Neuronal stem cell (in vitro differentiated cells): ENCODE data around the gene ARHGAP26.

ENCODE experiments used
- DNase-seq: peaks from one replicate; pipeline ENCODE4 v3.0.0-alpha.2; 2013; ENCODE audit warnings: low spot score
- H2AFZ ChIP-seq: one replicate; pipeline ENCODE4 v1.6.1; 2013; ENCODE audit warnings: mild to moderate bottlenecking, low read length, inconsistent platforms
- H2AK5ac ChIP-seq: 2 replicates; pipeline ENCODE4 v1.6.1; 2013; ENCODE audit warnings: low read depth, mild to moderate bottlenecking, inconsistent platforms, low read length, moderate library complexity, mixed read lengths
- H2BK120ac ChIP-seq: 2 replicates; pipeline ENCODE4 v1.6.1; 2013; ENCODE audit warnings: low read depth, mild to moderate bottlenecking, inconsistent platforms, low read length, moderate library complexity, mixed read lengths
- H2BK12ac ChIP-seq: one replicate; pipeline ENCODE4 v1.6.1; 2013; ENCODE audit warnings: low read length, inconsistent platforms
- H2BK15ac ChIP-seq: 2 replicates; pipeline ENCODE4 v1.6.1; 2013; ENCODE audit warnings: mild to moderate bottlenecking, low read length, inconsistent platforms, mixed read lengths
- H2BK5ac ChIP-seq: one replicate; pipeline ENCODE4 v1.6.1; 2013; ENCODE audit warnings: inconsistent platforms, mild to moderate bottlenecking, low read length, moderate library complexity
- H3K14ac ChIP-seq: one replicate; pipeline ENCODE4 v1.6.1; 2013; ENCODE audit warnings: low read length, inconsistent platforms
- H3K18ac ChIP-seq: 2 replicates; pipeline ENCODE4 v1.6.1; 2013; ENCODE audit warnings: low read length, inconsistent platforms
- H3K23ac ChIP-seq: 2 replicates; pipeline ENCODE4 v1.6.1; 2013; ENCODE audit warnings: low read depth, mild to moderate bottlenecking, mixed read lengths, low read length, inconsistent platforms; ENCODE audit not compliant: poor library complexity
- H3K27ac ChIP-seq: replicated peaks from 3 replicates; pipeline ENCODE4 v1.5.1; 2013; ENCODE audit warnings: low read length, inconsistent platforms
- H3K27me3 ChIP-seq, 3 experiments: 2 replicates each; pipeline ENCODE4 v1.6.1; 2013; ENCODE audit warnings: low read length in 3 of 3, mild to moderate bottlenecking in 2 of 3, inconsistent platforms in 1 of 3, low read depth in 1 of 3, mixed read lengths in 1 of 3, moderate library complexity in 1 of 3; ENCODE audit not compliant: control insufficient read depth in 3 of 3, insufficient read depth in 3 of 3
- H3K36me3 ChIP-seq, 2 donors: replicated peaks in 1 of 2; 2 replicates each; pipeline ENCODE4 v1.6.1; 2013; ENCODE audit warnings: low read length in 2 of 2; ENCODE audit not compliant: control insufficient read depth in 2 of 2, insufficient read depth in 2 of 2
- H3K4ac ChIP-seq: 2 replicates; pipeline ENCODE4 v1.6.1; 2013; ENCODE audit warnings: inconsistent platforms, mild to moderate bottlenecking, low read length, moderate library complexity
- H3K4me1 ChIP-seq, 2 donors: 1 replicate in 1 of 2; 2 replicates in 1 of 2; pipeline ENCODE4 v1.6.1; 2013; ENCODE audit warnings: low read length in 2 of 2, low read depth in 1 of 2; ENCODE audit not compliant: control insufficient read depth in 2 of 2, insufficient read depth in 1 of 2
- H3K4me2 ChIP-seq: one replicate; pipeline ENCODE4 v1.6.1; 2013; ENCODE audit warnings: mild to moderate bottlenecking, low read length, inconsistent platforms; ENCODE audit not compliant: insufficient read depth, poor library complexity, severe bottlenecking
- H3K4me3 ChIP-seq, 2 donors: 2 replicates each; pipeline ENCODE4 v1.5.1; 2013; ENCODE audit warnings: low read length in 2 of 2, mild to moderate bottlenecking in 2 of 2, inconsistent platforms in 1 of 2, moderate library complexity in 1 of 2
- H3K79me1 ChIP-seq: one replicate; pipeline ENCODE4 v1.6.1; 2013; ENCODE audit warnings: low read depth, mild to moderate bottlenecking, inconsistent platforms, low read length, moderate library complexity
- H3K9ac ChIP-seq: one replicate; pipeline ENCODE4 v1.6.1; 2013; ENCODE audit warnings: mild to moderate bottlenecking, low read depth, low read length, inconsistent platforms; ENCODE audit not compliant: poor library complexity
- H3K9me3 ChIP-seq, 2 donors: replicated peaks in 1 of 2; 2 replicates each; pipeline versions ENCODE3 to v1.6.1; 2013; ENCODE audit warnings: low read length in 2 of 2, mild to moderate bottlenecking in 2 of 2, inconsistent platforms in 1 of 2, low read depth in 1 of 2, mixed read lengths in 1 of 2, moderate library complexity in 1 of 2; ENCODE audit not compliant: control insufficient read depth in 2 of 2, insufficient read depth in 1 of 2
- H4K8ac ChIP-seq: one replicate; pipeline ENCODE4 v1.6.1; 2013; ENCODE audit warnings: low read depth, mild to moderate bottlenecking, inconsistent platforms, low read length, moderate library complexity
- H4K91ac ChIP-seq: one replicate; pipeline ENCODE4 v1.6.1; 2013; ENCODE audit warnings: low read length, low read depth, mild to moderate bottlenecking, inconsistent platforms; ENCODE audit not compliant: poor library complexity
- WGBS, 2 donors: extraction: QIAGEN DNeasy Blood & Tissue Kit; methylation state at CpG; one replicate each; pipeline ENCODE4 v1.1.7; 2013; ENCODE audit warnings: missing lambda C conversion rate in 2 of 2, mixed read lengths in 1 of 2; ENCODE audit not compliant: insufficient read length in 2 of 2, insufficient replicate concordance in 1 of 2; ENCODE audit errors: extremely low coverage in 2 of 2; 5-methylcytosine and 5-hydroxymethylcytosine counted together

Gene ARHGAP26

DNA sequence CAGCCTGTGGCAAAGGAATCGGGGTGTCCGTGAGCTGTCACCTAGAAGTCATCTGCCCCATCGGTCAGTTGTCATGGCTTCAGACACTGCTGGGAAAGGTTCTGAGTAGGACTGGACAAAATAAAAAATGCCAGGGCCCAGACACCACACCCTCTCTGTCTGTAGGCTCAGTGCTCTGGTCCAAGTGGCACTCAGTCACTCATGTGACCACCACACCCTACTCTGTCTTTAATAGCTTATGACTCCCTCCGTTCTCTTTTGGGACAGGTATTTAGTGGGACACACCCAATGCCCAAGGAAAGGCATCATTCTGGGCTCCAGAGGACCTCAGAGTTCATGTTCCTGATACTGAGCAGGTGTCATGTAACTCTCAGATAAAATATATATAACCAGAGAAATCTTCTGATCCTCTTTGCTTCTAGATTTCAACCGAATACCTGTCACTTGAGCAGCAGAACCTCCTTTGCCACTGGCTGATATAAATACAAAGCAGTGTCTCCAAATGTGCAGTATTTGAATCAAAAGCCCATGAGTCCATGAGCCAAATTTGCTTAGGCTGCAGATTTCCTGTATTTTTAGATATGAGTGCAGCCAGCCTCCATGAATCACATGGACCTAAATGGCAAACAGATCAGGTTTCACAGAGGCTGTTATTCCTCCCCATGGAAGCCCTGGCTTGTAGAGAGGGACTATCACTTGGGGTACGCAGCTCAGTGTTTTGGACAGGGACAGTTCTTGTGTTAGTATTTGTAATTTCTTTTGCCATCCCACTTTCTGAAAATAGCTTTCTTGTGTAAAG lies 272.0 kb downstream of the ARHGAP26 start:
- Histone ChIP-seq H3K27me3 (no peaks in the 10 kb centered on the region), H2AK5ac (no peak overlapping the region), H3K79me1 (no peaks in the 10 kb centered on the region), H3K4ac (no peak overlapping the region), H3K14ac (no peak overlapping the region), H3K18ac (no peak overlapping the region), H3K9me3 (no peaks in the 10 kb centered on the region), H3K4me2 (no peak overlapping the region), H3K9ac (no peak overlapping the region), H2BK12ac (no peak overlapping the region), H3K23ac (no peak overlapping the region), H4K91ac (no peak overlapping the region), H4K8ac (no peak overlapping the region), H3K27ac (no peak overlapping the region), H3K4me1 (peaks cover 0 to 8% of the 10 kb centered on the region in 2 donors), H2AFZ (no peak overlapping the region), H3K4me3 (no peak overlapping the region), H2BK5ac (no peak overlapping the region), H2BK15ac (no peak overlapping the region), H3K36me3 (no peaks in the 10 kb centered on the region), H2BK120ac (no peak overlapping the region)
- no CpG with 5 or more reads among the region's 6 CpGs for WGBS, 2 donors
- DNase-seq: no peak

- Histone ChIP-seq H3K18ac (no peak overlapping the region), H3K9me3 (no peaks in the 10 kb centered on the region), H3K27me3 (no peaks in the 10 kb centered on the region), H2BK5ac (no peak overlapping the region), H2BK120ac (no peak overlapping the region), H3K27ac (peak overlapping the region; percentile 27), H3K14ac (no peak overlapping the region), H3K36me3 (no peaks in the 10 kb centered on the region), H3K4me3 (no peak overlapping the region), H3K4me2 (no peak overlapping the region), H3K4ac (no peak overlapping the region), H2BK12ac (no peak overlapping the region), H3K4me1 (peaks cover 0 to 7% of the 10 kb centered on the region in 2 donors), H4K8ac (peak overlapping the region; percentile 48), H3K23ac (no peak overlapping the region), H3K79me1 (no peaks in the 10 kb centered on the region), H2BK15ac (no peak overlapping the region), H3K9ac (no peak overlapping the region), H2AFZ (no peak overlapping the region), H2AK5ac (peak overlapping the region; percentile 70), H4K91ac (no peak overlapping the region)
- no CpG with 5 or more reads among the region's 4 CpGs for WGBS, 2 donors
- no peak for DNase-seq
Measured at GRCh38 chr5:143044265-143044664, 274.1 kb downstream of the ARHGAP26 start.

DNA sequence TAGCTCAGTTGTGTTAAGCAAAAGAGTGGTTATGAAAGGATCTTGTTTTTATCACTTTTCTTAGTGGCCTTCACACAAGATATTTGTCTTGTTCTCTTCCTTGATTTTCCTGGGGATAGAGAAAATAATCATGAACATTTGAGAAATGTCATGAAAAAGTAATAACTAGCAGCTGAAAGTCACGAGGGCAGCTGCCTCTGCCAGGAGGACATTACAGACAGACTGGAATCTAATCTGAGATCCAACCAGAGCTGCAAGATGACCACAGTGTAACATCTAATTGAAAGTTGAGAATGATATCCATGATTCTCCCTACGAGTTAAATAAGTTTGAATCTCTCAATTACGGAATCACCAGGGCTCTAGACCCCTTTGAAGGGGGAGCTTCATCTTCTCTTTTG lies 274.9 kb downstream of the ARHGAP26 start:
- no peaks in the 10 kb centered on the region for H3K27me3 ChIP-seq
- no peak for DNase-seq
- H3K27ac ChIP-seq: no peak overlapping the region
- no peak overlapping the region for H3K23ac ChIP-seq
- no peak overlapping the region for H4K8ac ChIP-seq
- no peak overlapping the region for H2BK15ac ChIP-seq
- no peaks in the 10 kb centered on the region for H3K79me1 ChIP-seq
- no peaks in the 10 kb centered on the region for H3K36me3 ChIP-seq
- no CpG with 5 or more reads among the region's 3 CpGs for WGBS, 2 donors
- H2AK5ac ChIP-seq: no peak overlapping the region
- H2BK120ac ChIP-seq: no peak overlapping the region
- H3K14ac ChIP-seq: no peak overlapping the region
- no peaks in the 10 kb centered on the region for H3K9me3 ChIP-seq
- H3K18ac ChIP-seq: no peak overlapping the region
- no peak overlapping the region for H3K4ac ChIP-seq
- H3K9ac ChIP-seq: no peak overlapping the region
- H4K91ac ChIP-seq: no peak overlapping the region
- H2BK5ac ChIP-seq: no peak overlapping the region
- H3K4me2 ChIP-seq: no peak overlapping the region
- H3K4me1 ChIP-seq: peaks cover 0 to 7% of the 10 kb centered on the region in 2 donors
- H2AFZ ChIP-seq: no peak overlapping the region
- no peak overlapping the region for H2BK12ac ChIP-seq
- H3K4me3 ChIP-seq: no peak overlapping the region

- H3K27me3 ChIP-seq: no peaks in the 10 kb centered on the region
- no peak overlapping the region for H3K4ac ChIP-seq
- H3K9ac ChIP-seq: no peak overlapping the region
- no peak overlapping the region for H3K4me2 ChIP-seq
- peaks cover 2 to 8% of the 10 kb centered on the region in 2 donors for H3K4me1 ChIP-seq
- H2AK5ac ChIP-seq: no peak overlapping the region
- WGBS, 2 donors: no CpG with 5 or more reads among the region's 1 CpG
- no peak overlapping the region for H4K91ac ChIP-seq
- no peak overlapping the region for H2BK5ac ChIP-seq
- H4K8ac ChIP-seq: no peak overlapping the region
- H3K23ac ChIP-seq: no peak overlapping the region
- H3K36me3 ChIP-seq: no peaks in the 10 kb centered on the region
- no peak overlapping the region for H3K27ac ChIP-seq
- no peaks in the 10 kb centered on the region for H3K9me3 ChIP-seq
- H2BK12ac ChIP-seq: no peak overlapping the region
- H3K14ac ChIP-seq: no peak overlapping the region
- no peak for DNase-seq
- no peak overlapping the region for H2BK15ac ChIP-seq
- no peak overlapping the region for H2BK120ac ChIP-seq
- H3K79me1 ChIP-seq: no peaks in the 10 kb centered on the region
- no peak overlapping the region for H2AFZ ChIP-seq
- H3K18ac ChIP-seq: no peak overlapping the region
- no peak overlapping the region for H3K4me3 ChIP-seq
Measured at GRCh38 chr5:143046314-143046713, 276.1 kb downstream of the ARHGAP26 start.
